Measurements from ENCODE around the gene RAB44. TPM values are rescaled to one million over a fixed set of nuclear protein-coding genes. Genes with fewer than 3 reads are reported as not detected.

Gene RAB44
- total and polyA plus RNA-seq, 2 of the 13 experiments (the other 11 are each of a cell fraction or from before 2014, with no cell fraction given), result not detected

GRCh38 chr6:36684447-36684812, 13.2 kb upstream of the RAB44 start (continued):
- TF ChIP-seq HDAC1 (CRISPR knock-in tag; IDR thresholded peaks at IDR 0.05) (no peak), RARG (CRISPR knock-in tag; IDR thresholded peaks at IDR 0.05; ENCODE audit: low read depth) (no peak), ZBTB38 (CRISPR knock-in tag; IDR thresholded peaks at IDR 0.05) (no peak), RAD51 (IDR thresholded peaks at IDR 0.05; ENCODE audit: borderline replicate concordance) (no peak), PCBP1 (IDR thresholded peaks at IDR 0.05; ENCODE audit: borderline replicate concordance, low read depth, low read length) (0 out of 2 replicates have a peak, but pooled peaks have one; percentile 41), ARID2 (CRISPR knock-in tag; IDR thresholded peaks at IDR 0.05; ENCODE audit: borderline replicate concordance) (no peak), ZBTB8A (CRISPR knock-in tag; IDR thresholded peaks at IDR 0.05; ENCODE audit: borderline replicate concordance, low read depth) (no peak), ZNF282 (IDR thresholded peaks at IDR 0.05; ENCODE audit: partially characterized antibody) (no peak), ZMYM3 (CRISPR knock-in tag; IDR thresholded peaks at IDR 0.05) (peak; percentile 58; the same call in 1 of the 2 replicates), MIER3 (CRISPR knock-in tag; IDR thresholded peaks at IDR 0.05; ENCODE audit: borderline replicate concordance) (no peak), SRY (CRISPR knock-in tag; IDR thresholded peaks at IDR 0.05) (0 out of 2 replicates have a peak, but pooled peaks have one; percentile 64), ZNF34 (CRISPR knock-in tag; IDR thresholded peaks at IDR 0.05; ENCODE audit: borderline replicate concordance) (no peak), EED (CRISPR knock-in tag; IDR thresholded peaks at IDR 0.05) (no peak), ZNF788 (CRISPR knock-in tag; IDR thresholded peaks at IDR 0.05; ENCODE audit: borderline replicate concordance) (0 out of 2 replicates have a peak, but pooled peaks have one; percentile 14), MBNL3 (CRISPR knock-in tag; conservative IDR thresholded peaks at IDR 0.05) (no peak), ZSCAN25 (CRISPR knock-in tag; IDR thresholded peaks at IDR 0.05) (no peak), IKZF1 (IDR thresholded peaks at IDR 0.05) (no peak), NRL (CRISPR knock-in tag; IDR thresholded peaks at IDR 0.05; ENCODE audit: borderline replicate concordance) (no peak), GABPA (IDR thresholded peaks at IDR 0.05; ENCODE audit: low read depth, low read length) (no peak), GABPA (CRISPR knock-in tag; IDR thresholded peaks at IDR 0.05; ENCODE audit: low read depth) (no peak), ZNF383 (CRISPR knock-in tag; IDR thresholded peaks at IDR 0.05; ENCODE audit: borderline replicate concordance) (no peak), PAX8 (CRISPR knock-in tag; IDR thresholded peaks at IDR 0.05; ENCODE audit: borderline replicate concordance) (no peak)
- TF ChIP-seq, protein P1, sequence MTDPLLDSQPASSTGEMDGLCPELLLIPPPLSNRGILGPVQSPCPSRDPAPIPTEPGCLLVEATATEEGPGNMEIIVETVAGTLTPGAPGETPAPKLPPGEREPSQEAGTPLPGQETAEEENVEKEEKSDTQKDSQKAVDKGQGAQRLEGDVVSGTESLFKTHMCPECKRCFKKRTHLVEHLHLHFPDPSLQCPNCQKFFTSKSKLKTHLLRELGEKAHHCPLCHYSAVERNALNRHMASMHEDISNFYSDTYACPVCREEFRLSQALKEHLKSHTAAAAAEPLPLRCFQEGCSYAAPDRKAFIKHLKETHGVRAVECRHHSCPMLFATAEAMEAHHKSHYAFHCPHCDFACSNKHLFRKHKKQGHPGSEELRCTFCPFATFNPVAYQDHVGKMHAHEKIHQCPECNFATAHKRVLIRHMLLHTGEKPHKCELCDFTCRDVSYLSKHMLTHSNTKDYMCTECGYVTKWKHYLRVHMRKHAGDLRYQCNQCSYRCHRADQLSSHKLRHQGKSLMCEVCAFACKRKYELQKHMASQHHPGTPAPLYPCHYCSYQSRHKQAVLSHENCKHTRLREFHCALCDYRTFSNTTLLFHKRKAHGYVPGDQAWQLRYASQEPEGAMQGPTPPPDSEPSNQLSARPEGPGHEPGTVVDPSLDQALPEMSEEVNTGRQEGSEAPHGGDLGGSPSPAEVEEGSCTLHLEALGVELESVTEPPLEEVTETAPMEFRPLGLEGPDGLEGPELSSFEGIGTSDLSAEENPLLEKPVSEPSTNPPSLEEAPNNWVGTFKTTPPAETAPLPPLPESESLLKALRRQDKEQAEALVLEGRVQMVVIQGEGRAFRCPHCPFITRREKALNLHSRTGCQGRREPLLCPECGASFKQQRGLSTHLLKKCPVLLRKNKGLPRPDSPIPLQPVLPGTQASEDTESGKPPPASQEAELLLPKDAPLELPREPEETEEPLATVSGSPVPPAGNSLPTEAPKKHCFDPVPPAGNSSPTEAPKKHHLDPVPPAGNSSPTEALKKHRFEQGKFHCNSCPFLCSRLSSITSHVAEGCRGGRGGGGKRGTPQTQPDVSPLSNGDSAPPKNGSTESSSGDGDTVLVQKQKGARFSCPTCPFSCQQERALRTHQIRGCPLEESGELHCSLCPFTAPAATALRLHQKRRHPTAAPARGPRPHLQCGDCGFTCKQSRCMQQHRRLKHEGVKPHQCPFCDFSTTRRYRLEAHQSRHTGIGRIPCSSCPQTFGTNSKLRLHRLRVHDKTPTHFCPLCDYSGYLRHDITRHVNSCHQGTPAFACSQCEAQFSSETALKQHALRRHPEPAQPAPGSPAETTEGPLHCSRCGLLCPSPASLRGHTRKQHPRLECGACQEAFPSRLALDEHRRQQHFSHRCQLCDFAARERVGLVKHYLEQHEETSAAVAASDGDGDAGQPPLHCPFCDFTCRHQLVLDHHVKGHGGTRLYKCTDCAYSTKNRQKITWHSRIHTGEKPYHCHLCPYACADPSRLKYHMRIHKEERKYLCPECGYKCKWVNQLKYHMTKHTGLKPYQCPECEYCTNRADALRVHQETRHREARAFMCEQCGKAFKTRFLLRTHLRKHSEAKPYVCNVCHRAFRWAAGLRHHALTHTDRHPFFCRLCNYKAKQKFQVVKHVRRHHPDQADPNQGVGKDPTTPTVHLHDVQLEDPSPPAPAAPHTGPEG (CRISPR knock-in tag; IDR thresholded peaks at IDR 0.05), result no peak
- TF ChIP-seq, protein P2, sequence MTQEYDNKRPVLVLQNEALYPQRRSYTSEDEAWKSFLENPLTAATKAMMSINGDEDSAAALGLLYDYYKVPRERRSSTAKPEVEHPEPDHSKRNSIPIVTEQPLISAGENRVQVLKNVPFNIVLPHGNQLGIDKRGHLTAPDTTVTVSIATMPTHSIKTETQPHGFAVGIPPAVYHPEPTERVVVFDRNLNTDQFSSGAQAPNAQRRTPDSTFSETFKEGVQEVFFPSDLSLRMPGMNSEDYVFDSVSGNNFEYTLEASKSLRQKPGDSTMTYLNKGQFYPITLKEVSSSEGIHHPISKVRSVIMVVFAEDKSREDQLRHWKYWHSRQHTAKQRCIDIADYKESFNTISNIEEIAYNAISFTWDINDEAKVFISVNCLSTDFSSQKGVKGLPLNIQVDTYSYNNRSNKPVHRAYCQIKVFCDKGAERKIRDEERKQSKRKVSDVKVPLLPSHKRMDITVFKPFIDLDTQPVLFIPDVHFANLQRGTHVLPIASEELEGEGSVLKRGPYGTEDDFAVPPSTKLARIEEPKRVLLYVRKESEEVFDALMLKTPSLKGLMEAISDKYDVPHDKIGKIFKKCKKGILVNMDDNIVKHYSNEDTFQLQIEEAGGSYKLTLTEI (CRISPR knock-in tag; conservative IDR thresholded peaks at IDR 0.05), result no peak
- TF ChIP-seq, protein P3, sequence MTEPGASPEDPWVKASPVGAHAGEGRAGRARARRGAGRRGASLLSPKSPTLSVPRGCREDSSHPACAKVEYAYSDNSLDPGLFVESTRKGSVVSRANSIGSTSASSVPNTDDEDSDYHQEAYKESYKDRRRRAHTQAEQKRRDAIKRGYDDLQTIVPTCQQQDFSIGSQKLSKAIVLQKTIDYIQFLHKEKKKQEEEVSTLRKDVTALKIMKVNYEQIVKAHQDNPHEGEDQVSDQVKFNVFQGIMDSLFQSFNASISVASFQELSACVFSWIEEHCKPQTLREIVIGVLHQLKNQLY (CRISPR knock-in tag; IDR thresholded peaks at IDR 0.05), result no peak
